Activated CD8-positive, alpha-beta memory T cell treated with anti-CD3 and anti-CD28 coated beads, Interleukin-2, amount 50 U/mL, for 24 hours (primary cell): Measurements from ENCODE around the gene SEPTIN2.
"Not testable (repeated sequence)": the region's sequence is repeated elsewhere in the genome, so short reads cannot be mapped to it uniquely, and the experiment has no call there.

Source experiments
- DNase-seq: peaks from one replicate; pipeline ENCODE4 v3.0.0-alpha.2; 2020; ENCODE audit errors: extremely low read depth

SEPTIN2 gene

GRCh38 chr2:241286348-241287090 is 29.2 kb upstream of the SEPTIN2 start:
- no peak for DNase-seq

GRCh38 chr2:241288324-241288888 is 27.3 kb upstream of the SEPTIN2 start:
- DNase-seq, result no peak

- no peak for DNase-seq
Observed at GRCh38 chr2:241289053-241289452, 26.7 kb upstream of the SEPTIN2 start.

GRCh38 chr2:241289597-241289996 is 26.1 kb upstream of the SEPTIN2 start:
- no peak for DNase-seq

DNA sequence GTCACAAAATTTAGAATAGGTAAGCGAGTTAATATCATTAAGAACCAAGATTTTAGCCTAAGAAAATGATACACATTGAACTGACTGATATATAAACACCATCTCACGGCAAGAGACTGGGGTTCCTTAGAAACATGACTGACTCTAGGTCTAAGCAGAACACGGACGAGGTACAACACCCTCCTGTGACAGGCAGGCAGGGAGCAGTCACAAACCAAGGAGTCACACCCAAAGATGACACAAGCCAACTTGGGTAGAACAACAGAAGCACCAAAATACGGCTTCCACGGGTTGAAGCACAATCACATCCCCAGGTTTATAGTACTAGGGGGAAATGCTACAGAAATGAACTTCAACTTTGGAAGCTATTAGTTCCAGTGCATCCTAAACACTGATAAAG is 24.6 kb upstream of the SEPTIN2 start:
- no peak for DNase-seq

GRCh38 chr2:241291977-241292376 is 23.7 kb upstream of the SEPTIN2 start:
- no peak for DNase-seq

DNA sequence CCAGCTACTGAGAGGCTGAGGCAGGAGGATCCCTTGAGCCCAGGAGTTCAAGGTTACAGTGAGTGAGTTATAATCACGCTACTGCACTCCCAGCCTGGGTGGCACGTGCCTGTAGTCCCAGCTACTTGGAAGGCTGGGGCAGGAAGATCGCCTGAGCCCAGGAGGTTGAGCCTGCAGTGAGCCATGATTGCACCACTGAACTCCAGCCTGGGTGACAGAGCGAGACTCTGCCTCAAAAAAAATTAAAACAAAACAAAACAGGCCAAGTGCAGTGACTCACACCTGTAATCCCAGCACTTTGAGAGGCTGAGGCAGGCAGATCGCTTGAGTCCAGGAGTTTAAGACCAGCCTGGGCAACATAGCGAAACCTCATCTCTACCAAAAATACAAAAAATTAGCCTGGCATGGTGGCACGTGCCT is 22.3 kb upstream of the SEPTIN2 start:
- DNase-seq, result not testable (repeated sequence)

DNA sequence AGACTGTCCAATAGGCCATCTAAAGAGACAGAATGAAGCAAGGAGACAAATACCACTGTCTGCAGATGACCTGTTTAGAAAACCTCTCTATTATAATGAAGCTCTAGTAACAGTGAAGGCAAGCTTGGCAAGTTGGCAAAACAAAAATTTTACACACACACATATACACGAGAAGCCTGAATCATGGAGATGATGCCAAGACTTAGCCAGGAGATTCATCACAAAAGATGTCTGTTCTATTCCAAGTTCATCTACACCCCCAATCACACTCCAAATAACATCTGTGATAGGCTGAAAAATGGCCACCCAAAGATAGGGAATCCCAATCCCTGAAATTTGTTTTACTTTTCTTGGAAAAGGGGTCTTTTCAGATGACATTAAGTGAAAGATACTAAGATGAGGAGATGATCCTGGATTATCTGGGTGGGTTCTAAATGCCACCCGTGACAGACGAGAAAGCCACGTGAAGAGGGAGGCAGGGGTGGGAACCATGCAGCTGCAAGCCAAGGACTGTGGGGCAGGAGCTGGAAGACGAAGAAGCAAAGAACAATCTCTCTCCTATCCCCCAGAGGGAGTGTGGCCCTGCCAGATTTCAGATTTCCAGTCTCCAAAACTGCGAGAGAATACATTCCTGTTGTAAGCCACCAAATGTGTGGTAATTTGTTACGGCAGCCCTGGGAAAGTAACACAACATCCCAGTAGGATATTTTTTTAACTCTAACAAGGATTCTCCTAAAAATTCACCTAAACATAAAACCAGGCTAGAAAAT is 20.2 kb upstream of the SEPTIN2 start:
- DNase-seq, result no peak

GRCh38 chr2:241296767-241297166 is 19.0 kb upstream of the SEPTIN2 start:
- no peak for DNase-seq

GRCh38 chr2:241298673-241299072 is 17.1 kb upstream of the SEPTIN2 start:
- DNase-seq, result no peak

- DNase-seq, result no peak
Observed at GRCh38 chr2:241300000-241300399, 15.7 kb upstream of the SEPTIN2 start.

- DNase-seq, result no peak
Observed at GRCh38 chr2:241302083-241302482, 13.6 kb upstream of the SEPTIN2 start.

GRCh38 chr2:241302759-241303651 is 12.7 kb upstream of the SEPTIN2 start:
- no peak for DNase-seq

GRCh38 chr2:241304039-241304670 is 11.6 kb upstream of the SEPTIN2 start:
- no peak for DNase-seq

DNA sequence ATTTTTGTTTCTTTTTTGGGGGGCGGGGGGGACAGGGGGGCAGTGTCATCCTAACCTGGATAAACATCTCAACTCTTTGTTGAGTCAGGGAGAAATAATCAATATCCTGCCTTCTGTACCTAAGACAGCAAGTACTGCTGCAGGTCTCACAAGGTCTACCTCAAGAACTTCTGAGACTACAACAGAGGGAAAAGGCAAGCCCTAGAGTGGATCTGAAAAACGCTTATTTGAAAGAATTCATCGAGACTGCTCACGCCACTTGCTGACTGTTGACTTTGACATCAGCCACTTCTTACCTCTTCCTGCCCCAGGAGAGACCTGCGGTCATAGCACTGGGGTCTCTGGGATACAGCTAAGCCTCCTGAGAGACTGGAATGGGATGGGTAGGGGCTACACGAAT is 8.7 kb upstream of the SEPTIN2 start:
- DNase-seq, result no peak

DNA sequence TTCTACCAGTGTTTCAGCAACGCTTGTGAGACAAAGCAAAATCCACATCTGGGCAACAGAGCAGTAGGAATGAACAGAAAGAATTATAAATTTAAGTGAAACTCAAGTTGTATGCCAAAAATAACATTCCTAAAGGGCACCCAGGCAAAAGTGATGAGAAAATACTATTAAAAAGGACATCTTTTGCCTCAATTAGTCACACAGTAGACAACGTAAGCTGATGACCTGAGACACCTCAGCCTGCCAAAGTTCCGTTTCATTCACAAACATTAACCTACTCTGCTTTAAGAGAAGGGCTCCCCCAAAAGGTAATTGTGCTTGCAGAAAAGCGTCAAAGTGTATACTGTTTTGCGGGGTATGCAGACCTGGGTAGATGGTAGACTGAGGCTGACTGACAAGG is 7.5 kb upstream of the SEPTIN2 start:
- no peak for DNase-seq

- no peak for DNase-seq
Observed at GRCh38 chr2:241308832-241309500, 6.8 kb upstream of the SEPTIN2 start.

DNA sequence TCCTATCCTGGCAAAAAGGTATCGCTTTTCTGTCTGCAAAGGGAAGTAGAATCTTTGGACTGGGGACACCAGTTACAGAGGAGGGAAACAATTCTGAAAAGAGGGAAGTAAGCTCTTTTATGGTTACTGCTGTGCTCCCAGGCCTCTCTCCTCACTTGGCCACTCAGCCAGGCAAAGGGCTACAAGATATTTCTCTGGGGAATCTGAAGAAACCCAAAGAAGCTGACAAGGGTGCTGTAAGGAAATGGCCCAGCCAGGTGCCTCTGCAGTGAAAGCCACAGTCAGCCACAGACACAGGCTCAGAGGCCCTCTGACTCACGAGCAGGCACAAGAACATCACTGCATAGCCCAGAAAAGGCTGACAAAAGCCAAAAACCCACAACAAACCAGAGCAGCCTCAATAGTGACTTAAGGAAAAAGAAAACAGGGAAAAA is 6.0 kb upstream of the SEPTIN2 start:
- no peak for DNase-seq

DNA sequence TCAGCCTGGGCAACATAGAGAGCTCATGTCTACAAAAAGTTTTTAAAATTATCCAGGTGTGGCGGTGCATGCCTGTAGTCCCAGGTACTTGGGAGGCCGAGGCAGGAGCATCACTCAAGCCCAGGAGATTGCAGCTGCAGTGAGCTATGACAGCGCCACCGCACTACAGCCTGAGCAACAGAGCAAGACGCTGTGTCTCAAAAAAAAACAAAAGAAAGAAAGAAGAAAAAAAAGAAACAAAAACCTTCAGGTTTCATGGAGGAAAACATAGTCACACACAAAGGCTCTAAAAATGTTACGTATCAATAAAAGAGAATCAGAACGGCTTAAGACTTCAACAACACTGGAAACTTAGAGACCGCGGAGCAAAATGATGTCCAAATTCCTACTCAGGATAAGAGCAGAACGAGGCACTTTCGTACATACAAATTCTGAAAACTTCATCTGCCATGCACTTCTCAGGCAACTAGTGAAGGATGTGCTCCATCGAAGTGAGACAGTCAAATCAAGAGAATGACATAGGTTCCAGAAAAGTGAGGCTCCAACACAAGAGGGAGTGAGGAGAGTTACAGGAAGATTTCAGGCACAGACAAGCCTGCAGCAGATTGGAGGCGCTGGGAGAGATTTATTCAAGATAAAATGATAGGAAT is 4.7 kb upstream of the SEPTIN2 start:
- DNase-seq, result no peak

GRCh38 chr2:241312082-241312481 is 3.6 kb upstream of the SEPTIN2 start:
- no peak for DNase-seq
